Panc1 (cell line): ENCODE measurements around the gene DIPK1B.

ENCODE experiments used
- CTCF ChIP-seq: fragments of 450-650 bp; IDR thresholded peaks from 2 replicates; pipeline ENCODE4 v1.5.1; 2017; ENCODE audit warnings: mild to moderate bottlenecking
- REST ChIP-seq, 2 experiments: IDR thresholded peaks; 2 replicates each; pipeline ENCODE4 v1.6.1; 2011 to 2012; ENCODE audit warnings: low read depth in 2 of 2, control low read depth in 1 of 2, low read length in 1 of 2, mild to moderate bottlenecking in 1 of 2, moderate library complexity in 1 of 2; ENCODE audit not compliant: insufficient read depth in 1 of 2
- TCF7L2 ChIP-seq: IDR thresholded peaks from 2 replicates; pipeline ENCODE4 v1.6.1; 2011; ENCODE audit warnings: mild to moderate bottlenecking, low read depth, low read length, inconsistent platforms

- no peak for TF ChIP-seq REST (IDR thresholded peaks at IDR 0.05; ENCODE audit: insufficient read depth in 1 of 2, low read depth in 2 of 2, low read length in 1 of 2)
- no peak for TF ChIP-seq CTCF
- TF ChIP-seq TCF7L2, result no peak
Observed at GRCh38 chr9:136751814-136752213, 39.4 kb downstream of the DIPK1B start.
